ENCODE results near the gene ASRGL1. TPM values are rescaled to one million over a fixed set of nuclear protein-coding genes. Genes with fewer than 3 reads are reported as not detected.
"Not testable (repeated sequence)": the region's sequence is repeated elsewhere in the genome, so short reads cannot be mapped to it uniquely, and the experiment has no call there.

Gene ASRGL1
- total and polyA plus RNA-seq, 8 donors, result 2.9 to 82.0 (median 35.3) TPM

DNA sequence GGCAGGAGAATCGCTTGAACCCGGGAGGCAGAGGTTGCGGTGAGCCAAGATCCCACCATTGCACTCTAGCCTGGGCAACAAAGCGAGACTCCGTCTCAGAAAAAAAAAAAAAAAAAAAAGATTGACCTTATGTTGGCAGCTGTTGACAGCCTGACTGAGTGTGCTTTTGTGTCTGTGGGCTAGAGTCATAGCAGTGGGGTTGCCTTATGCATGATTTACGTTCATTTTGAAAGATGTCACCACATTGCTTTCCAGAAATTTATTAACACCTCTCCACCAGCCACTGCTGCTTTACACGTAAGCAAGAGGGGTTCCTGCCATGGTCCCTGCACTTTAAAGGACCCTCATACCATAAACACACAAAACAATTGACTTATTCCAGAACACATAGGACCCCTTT is 21.0 kb downstream of the ASRGL1 start:
- no peak for DNase-seq
- 93 to 97% (median 95%) methylated on average over 7 of the region's 7 CpGs for WGBS, 5 donors
- Histone ChIP-seq H3K9me3 (no peaks in the 10 kb centered on the region), H3K4me1 (peaks cover 5 to 12% (median 9%) of the 10 kb centered on the region in 4 donors), H3K27ac (no peak overlapping the region), H3K4me3 (no peak overlapping the region), H3K36me3 (peaks cover 0 to 15% (median 3%) of the 10 kb centered on the region in 4 donors), H3K27me3 (no peaks in the 10 kb centered on the region)
- intact Hi-C loops (cut with DNase I; ENCODE audit: low total_unique reads), result no loop called here
- TF ChIP-seq POLR2AphosphoS5 (IDR thresholded peaks at IDR 0.05) (no peak), POLR2A (IDR thresholded peaks at IDR 0.05) (no peak), CTCF (IDR thresholded peaks at IDR 0.05) (no peak), EP300 (IDR thresholded peaks at IDR 0.05) (no peak)

GRCh38 chr11:62359475-62359874 is 22.2 kb downstream of the ASRGL1 start:
- WGBS, 5 donors, result 56 to 81% (median 65%) methylated on average over 1 of the region's 1 CpG
- no peak overlapping the region for H3K27ac ChIP-seq
- peaks cover 0 to 15% (median 3%) of the 10 kb centered on the region in 4 donors for H3K36me3 ChIP-seq
- no peaks in the 10 kb centered on the region for H3K27me3 ChIP-seq
- H3K4me3 ChIP-seq, result no peak overlapping the region
- no peaks in the 10 kb centered on the region for H3K9me3 ChIP-seq
- peaks cover under 1 to 6% (median 3%) of the 10 kb centered on the region in 4 donors for H3K4me1 ChIP-seq
- intact Hi-C loops (cut with DNase I; ENCODE audit: low total_unique reads), result no loop called here
- TF ChIP-seq POLR2A (IDR thresholded peaks at IDR 0.05) (no peak), POLR2AphosphoS5 (IDR thresholded peaks at IDR 0.05) (no peak), CTCF (IDR thresholded peaks at IDR 0.05) (no peak), EP300 (IDR thresholded peaks at IDR 0.05) (no peak)
- DNase-seq, result no peak

- no peak for DNase-seq
- Histone ChIP-seq H3K4me3 (no peak overlapping the region), H3K27ac (no peak overlapping the region), H3K36me3 (peaks cover 0 to 15% (median 3%) of the 10 kb centered on the region in 4 donors), H3K27me3 (no peaks in the 10 kb centered on the region), H3K4me1 (no peaks in the 10 kb centered on the region), H3K9me3 (no peaks in the 10 kb centered on the region)
- 69 to 89% (median 82%) methylated on average over 4 of the region's 4 CpGs for WGBS, 5 donors
- intact Hi-C loops (cut with DNase I; ENCODE audit: low total_unique reads), result no loop called here
- no peak for TF ChIP-seq CTCF (IDR thresholded peaks at IDR 0.05)
- no peak for TF ChIP-seq EP300 (IDR thresholded peaks at IDR 0.05)
- TF ChIP-seq POLR2AphosphoS5 (IDR thresholded peaks at IDR 0.05), result no peak
- no peak for TF ChIP-seq POLR2A (IDR thresholded peaks at IDR 0.05)
These were observed 23.4 kb downstream of the ASRGL1 start for GRCh38 chr11:62360685-62361084.

DNA sequence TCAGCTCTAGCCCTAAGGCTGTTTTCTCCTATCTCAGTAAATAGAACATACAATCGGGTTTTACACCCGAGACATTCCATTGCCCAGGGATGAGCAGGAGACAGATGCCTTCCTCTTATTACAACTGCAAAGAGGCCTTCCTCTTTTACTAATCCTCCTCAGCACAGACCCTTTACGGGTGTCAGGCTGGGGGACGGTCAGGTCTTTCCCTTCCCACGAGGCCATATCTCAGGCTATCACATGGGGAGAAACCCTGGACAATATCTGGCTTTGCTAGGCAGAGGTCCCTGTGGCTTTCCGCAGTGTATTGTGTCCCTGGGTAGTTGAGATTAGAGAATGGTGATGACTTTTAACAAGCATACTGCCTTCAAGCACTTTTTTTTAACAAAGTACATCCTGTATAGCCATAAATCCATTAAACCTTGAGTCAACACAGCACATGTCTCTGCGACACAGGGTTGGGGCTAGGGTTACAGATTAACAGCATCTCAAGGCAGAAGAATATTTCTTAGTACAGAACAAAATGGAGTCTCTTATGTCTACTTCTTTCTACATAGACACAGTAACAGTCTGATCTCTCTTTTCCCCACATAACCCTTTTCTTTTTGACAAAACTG is 31.7 kb downstream of the ASRGL1 start:
- 86 to 91% (median 89%) methylated on average over 7 of the region's 7 CpGs for WGBS, 5 donors
- H3K36me3 ChIP-seq; H3K27me3 ChIP-seq; intact Hi-C loops (cut with DNase I; ENCODE audit: low total_unique reads); H3K4me3 ChIP-seq; H3K9me3 ChIP-seq; H3K27ac ChIP-seq; DNase-seq: not testable (repeated sequence)
- peaks cover 7 to 18% (median 9%) of the 10 kb centered on the region in 4 donors for H3K4me1 ChIP-seq

- intact Hi-C loops (cut with DNase I; ENCODE audit: low total_unique reads), result no loop called here
- peaks cover 7 to 18% (median 9%) of the 10 kb centered on the region in 4 donors for H3K4me1 ChIP-seq
- no peaks in the 10 kb centered on the region for H3K36me3 ChIP-seq
- peak overlapping the region in 3 of 4 donors; percentile 6 to 18 (median 11) for H3K4me3 ChIP-seq
- TF ChIP-seq EP300 (IDR thresholded peaks at IDR 0.05) (no peak), POLR2A (IDR thresholded peaks at IDR 0.05) (no peak), POLR2AphosphoS5 (IDR thresholded peaks at IDR 0.05) (peak in 1 of 3 donors; percentile 10), CTCF (IDR thresholded peaks at IDR 0.05) (no peak)
- no peaks in the 10 kb centered on the region for H3K27me3 ChIP-seq
- WGBS, 5 donors, result 24 to 54% (median 47%) methylated on average over 25 to 39 of the region's 39 CpGs
- peak overlapping the region; percentile 38 to 77 (median 60) for H3K27ac ChIP-seq
- no peaks in the 10 kb centered on the region for H3K9me3 ChIP-seq
- peak; percentile 52 to 60 for DNase-seq
These were observed 33.6 kb downstream of the ASRGL1 start for GRCh38 chr11:62370743-62371440.
